ENCODE results near the gene FAM47E. TPM values are rescaled to one million over a fixed set of nuclear protein-coding genes. Genes with fewer than 3 reads are reported as not detected.

The FAM47E gene
- total RNA-seq, 1 donor = 0.86 TPM

- TF ChIP-seq CTCF (IDR thresholded peaks at IDR 0.05; ENCODE audit: insufficient read depth, low read depth, low read length) = no peak
- H3K4me3 ChIP-seq (ENCODE audit: low read depth, low read length) = no peak overlapping the region
- DNase-seq (ENCODE audit: low read depth) = no peak
These were observed 25.1 kb upstream of the FAM47E start for GRCh38 chr4:76226418-76226817.

GRCh38 chr4:76232681-76233080 is 18.8 kb upstream of the FAM47E start:
- peak overlapping the region; percentile 58 for H3K4me3 ChIP-seq (ENCODE audit: low read depth, low read length)
- no peak for DNase-seq (ENCODE audit: low read depth)
- no peak for TF ChIP-seq CTCF (IDR thresholded peaks at IDR 0.05; ENCODE audit: insufficient read depth, low read depth, low read length)

GRCh38 chr4:76233083-76233482 is 18.4 kb upstream of the FAM47E start:
- TF ChIP-seq CTCF (IDR thresholded peaks at IDR 0.05; ENCODE audit: insufficient read depth, low read depth, low read length) = no peak
- DNase-seq (ENCODE audit: low read depth) = no peak

GRCh38 chr4:76233529-76233928 is 18.0 kb upstream of the FAM47E start:
- peak overlapping the region; percentile 58 for H3K4me3 ChIP-seq (ENCODE audit: low read depth, low read length)
- DNase-seq (ENCODE audit: low read depth) = no peak
- no peak for TF ChIP-seq CTCF (IDR thresholded peaks at IDR 0.05; ENCODE audit: insufficient read depth, low read depth, low read length)

More at GRCh38 chr4:76233083-76233482, 18.4 kb upstream of the FAM47E start:
- peak overlapping the region; percentile 58 for H3K4me3 ChIP-seq (ENCODE audit: low read depth, low read length)

- H3K4me3 ChIP-seq (ENCODE audit: low read depth, low read length) = peak overlapping the region; percentile 58
- no peak for TF ChIP-seq CTCF (IDR thresholded peaks at IDR 0.05; ENCODE audit: insufficient read depth, low read depth, low read length)
- no peak for DNase-seq (ENCODE audit: low read depth)
These were observed 17.4 kb upstream of the FAM47E start for GRCh38 chr4:76233967-76234678.

- no peak for TF ChIP-seq CTCF (IDR thresholded peaks at IDR 0.05; ENCODE audit: insufficient read depth, low read depth, low read length)
- H3K4me3 ChIP-seq (ENCODE audit: low read depth, low read length) = peak overlapping the region; percentile 58
- no peak for DNase-seq (ENCODE audit: low read depth)
These were observed 16.9 kb upstream of the FAM47E start for GRCh38 chr4:76234679-76235044.

- H3K4me3 ChIP-seq (ENCODE audit: low read depth, low read length) = no peak overlapping the region
- DNase-seq (ENCODE audit: low read depth) = no peak
- no peak for TF ChIP-seq CTCF (IDR thresholded peaks at IDR 0.05; ENCODE audit: insufficient read depth, low read depth, low read length)
These were observed 16.1 kb upstream of the FAM47E start for GRCh38 chr4:76235407-76235806.
